ENCODE results near the gene PAK2. TPM values are rescaled to one million over a fixed set of nuclear protein-coding genes. Genes with fewer than 3 reads are reported as not detected.

The PAK2 gene
- total RNA-seq, 1 experiment from 2014 or later: 50.7 TPM

DNA sequence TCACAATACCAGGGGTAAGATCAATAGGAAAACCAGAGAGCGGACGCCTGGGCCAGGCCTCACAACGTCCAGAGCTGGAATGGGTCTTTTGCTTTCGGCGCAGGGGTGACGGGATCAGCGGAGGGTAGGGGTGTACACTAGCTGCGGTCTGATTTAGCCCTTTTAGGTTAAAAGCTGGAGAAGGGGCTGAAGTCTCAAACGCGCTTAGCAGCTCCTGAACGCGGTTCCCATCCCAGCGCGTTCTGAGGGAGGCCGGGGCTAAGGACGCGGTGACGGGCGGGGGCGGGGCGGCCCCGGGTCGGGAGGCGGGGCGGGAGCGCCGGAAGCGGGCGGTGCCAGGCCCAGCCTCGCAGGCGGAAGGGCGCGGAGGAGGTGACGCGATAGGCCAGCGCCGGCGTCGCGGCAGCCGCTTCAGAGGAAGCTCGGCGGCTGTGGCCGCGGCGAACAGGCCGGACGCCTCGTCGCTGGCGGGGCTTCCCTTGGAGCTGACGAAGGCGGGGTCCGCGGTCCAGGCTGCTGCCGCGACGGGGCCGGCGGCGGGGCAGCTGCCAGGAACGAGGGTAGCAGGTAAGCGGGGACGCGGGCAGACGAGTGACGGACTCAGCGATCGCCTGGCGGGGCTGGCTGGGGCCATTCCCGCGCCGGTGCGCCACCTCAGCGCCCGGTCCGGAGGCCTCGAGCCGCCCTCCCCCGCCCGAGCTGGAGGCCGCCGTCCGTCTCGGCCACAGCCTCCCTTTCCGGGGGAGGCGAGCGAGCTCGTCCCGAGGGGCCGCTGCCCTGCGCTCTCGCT, 128.0 kb downstream of the PAK2 start, which contains the start of gene SENP5 (continued):
- TF ChIP-seq, protein P1, sequence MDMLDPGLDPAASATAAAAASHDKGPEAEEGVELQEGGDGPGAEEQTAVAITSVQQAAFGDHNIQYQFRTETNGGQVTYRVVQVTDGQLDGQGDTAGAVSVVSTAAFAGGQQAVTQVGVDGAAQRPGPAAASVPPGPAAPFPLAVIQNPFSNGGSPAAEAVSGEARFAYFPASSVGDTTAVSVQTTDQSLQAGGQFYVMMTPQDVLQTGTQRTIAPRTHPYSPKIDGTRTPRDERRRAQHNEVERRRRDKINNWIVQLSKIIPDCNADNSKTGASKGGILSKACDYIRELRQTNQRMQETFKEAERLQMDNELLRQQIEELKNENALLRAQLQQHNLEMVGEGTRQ (CRISPR knock-in tag; IDR thresholded peaks at IDR 0.05): no peak
- TF ChIP-seq ZNF416 (CRISPR knock-in tag; IDR thresholded peaks at IDR 0.05): 0 out of 2 replicates have a peak, but pooled peaks have one; percentile 37
- TF ChIP-seq, protein P2, sequence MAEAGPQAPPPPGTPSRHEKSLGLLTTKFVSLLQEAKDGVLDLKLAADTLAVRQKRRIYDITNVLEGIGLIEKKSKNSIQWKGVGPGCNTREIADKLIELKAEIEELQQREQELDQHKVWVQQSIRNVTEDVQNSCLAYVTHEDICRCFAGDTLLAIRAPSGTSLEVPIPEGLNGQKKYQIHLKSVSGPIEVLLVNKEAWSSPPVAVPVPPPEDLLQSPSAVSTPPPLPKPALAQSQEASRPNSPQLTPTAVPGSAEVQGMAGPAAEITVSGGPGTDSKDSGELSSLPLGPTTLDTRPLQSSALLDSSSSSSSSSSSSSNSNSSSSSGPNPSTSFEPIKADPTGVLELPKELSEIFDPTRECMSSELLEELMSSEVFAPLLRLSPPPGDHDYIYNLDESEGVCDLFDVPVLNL (CRISPR knock-in tag; IDR thresholded peaks at IDR 0.05; ENCODE audit: borderline replicate concordance, low read depth): peak; percentile 67; the same call in 1 of the 2 replicates

DNA sequence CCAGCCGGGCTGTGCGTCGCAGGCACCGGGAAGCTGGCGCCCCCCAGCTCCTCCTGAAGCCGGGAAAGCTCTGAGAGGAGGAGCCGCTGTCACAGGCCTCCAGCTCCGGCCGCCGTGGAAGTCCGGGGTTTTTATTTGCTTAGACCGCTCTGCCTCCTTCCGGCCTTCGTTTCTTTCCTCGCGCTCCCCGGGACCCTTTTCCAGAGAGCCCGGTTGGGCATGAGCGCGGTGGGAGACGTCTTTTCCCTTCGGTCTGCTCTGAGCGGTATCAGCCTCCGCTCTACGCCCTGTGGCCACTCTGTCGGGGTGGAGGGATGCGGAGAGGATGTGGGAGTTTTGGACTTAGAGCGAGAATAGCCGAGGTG, 128.6 kb downstream of the PAK2 start:
- Mint-ChIP-seq H3K27me3 (ENCODE audit: low read depth) (no peaks in the 10 kb centered on the region), H3K27ac (peak overlapping the region; percentile 97), H3K36me3 (0 out of 2 replicates have a peak, but pooled peaks cover 8% of the 10 kb centered on the region), H3K4me3 (peak overlapping the region; percentile 97), H3K9me3 (peaks cover 6% of the 10 kb centered on the region), H3K4me1 (peaks cover 11% of the 10 kb centered on the region; the same call in 1 of the 2 replicates)
- ATAC-seq (peak; percentile 21), DNase-seq (ENCODE audit: low spot score) (peak; percentile 28)
- TF ChIP-seq NFE2L1 (CRISPR knock-in tag; IDR thresholded peaks at IDR 0.05) (no peak), NFATC4 (CRISPR knock-in tag; IDR thresholded peaks at IDR 0.05) (no peak), ZNF416 (CRISPR knock-in tag; IDR thresholded peaks at IDR 0.05) (no peak), CREM (CRISPR knock-in tag; IDR thresholded peaks at IDR 0.05) (no peak), NFYB (CRISPR knock-in tag; conservative IDR thresholded peaks at IDR 0.05; ENCODE audit: low read depth) (no peak), TP53 (CRISPR knock-in tag; IDR thresholded peaks at IDR 0.05) (no peak), IRF2 (CRISPR knock-in tag; IDR thresholded peaks at IDR 0.05; ENCODE audit: borderline replicate concordance, low read depth) (no peak), ZNF423 (CRISPR knock-in tag; IDR thresholded peaks at IDR 0.05) (no peak), FOXP1 (CRISPR knock-in tag; IDR thresholded peaks at IDR 0.05; ENCODE audit: borderline replicate concordance) (0 out of 2 replicates have a peak, but pooled peaks have one; percentile 44)
- TF ChIP-seq, protein P3, sequence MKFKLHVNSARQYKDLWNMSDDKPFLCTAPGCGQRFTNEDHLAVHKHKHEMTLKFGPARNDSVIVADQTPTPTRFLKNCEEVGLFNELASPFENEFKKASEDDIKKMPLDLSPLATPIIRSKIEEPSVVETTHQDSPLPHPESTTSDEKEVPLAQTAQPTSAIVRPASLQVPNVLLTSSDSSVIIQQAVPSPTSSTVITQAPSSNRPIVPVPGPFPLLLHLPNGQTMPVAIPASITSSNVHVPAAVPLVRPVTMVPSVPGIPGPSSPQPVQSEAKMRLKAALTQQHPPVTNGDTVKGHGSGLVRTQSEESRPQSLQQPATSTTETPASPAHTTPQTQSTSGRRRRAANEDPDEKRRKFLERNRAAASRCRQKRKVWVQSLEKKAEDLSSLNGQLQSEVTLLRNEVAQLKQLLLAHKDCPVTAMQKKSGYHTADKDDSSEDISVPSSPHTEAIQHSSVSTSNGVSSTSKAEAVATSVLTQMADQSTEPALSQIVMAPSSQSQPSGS (CRISPR knock-in tag; IDR thresholded peaks at IDR 0.05; ENCODE audit: borderline replicate concordance, low read depth): no peak
- TF ChIP-seq, protein P4, sequence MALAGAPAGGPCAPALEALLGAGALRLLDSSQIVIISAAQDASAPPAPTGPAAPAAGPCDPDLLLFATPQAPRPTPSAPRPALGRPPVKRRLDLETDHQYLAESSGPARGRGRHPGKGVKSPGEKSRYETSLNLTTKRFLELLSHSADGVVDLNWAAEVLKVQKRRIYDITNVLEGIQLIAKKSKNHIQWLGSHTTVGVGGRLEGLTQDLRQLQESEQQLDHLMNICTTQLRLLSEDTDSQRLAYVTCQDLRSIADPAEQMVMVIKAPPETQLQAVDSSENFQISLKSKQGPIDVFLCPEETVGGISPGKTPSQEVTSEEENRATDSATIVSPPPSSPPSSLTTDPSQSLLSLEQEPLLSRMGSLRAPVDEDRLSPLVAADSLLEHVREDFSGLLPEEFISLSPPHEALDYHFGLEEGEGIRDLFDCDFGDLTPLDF (CRISPR knock-in tag; IDR thresholded peaks at IDR 0.05): no peak
- TF ChIP-seq, protein P5, sequence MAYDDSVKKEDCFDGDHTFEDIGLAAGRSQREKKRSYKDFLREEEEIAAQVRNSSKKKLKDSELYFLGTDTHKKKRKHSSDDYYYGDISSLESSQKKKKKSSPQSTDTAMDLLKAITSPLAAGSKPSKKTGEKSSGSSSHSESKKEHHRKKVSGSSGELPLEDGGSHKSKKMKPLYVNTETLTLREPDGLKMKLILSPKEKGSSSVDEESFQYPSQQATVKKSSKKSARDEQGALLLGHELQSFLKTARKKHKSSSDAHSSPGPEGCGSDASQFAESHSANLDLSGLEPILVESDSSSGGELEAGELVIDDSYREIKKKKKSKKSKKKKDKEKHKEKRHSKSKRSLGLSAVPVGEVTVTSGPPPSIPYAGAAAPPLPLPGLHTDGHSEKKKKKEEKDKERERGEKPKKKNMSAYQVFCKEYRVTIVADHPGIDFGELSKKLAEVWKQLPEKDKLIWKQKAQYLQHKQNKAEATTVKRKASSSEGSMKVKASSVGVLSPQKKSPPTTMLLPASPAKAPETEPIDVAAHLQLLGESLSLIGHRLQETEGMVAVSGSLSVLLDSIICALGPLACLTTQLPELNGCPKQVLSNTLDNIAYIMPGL (CRISPR knock-in tag; IDR thresholded peaks at IDR 0.05): peak; percentile 20; the same call in 1 of the 2 replicates
- TF ChIP-seq, protein P6, sequence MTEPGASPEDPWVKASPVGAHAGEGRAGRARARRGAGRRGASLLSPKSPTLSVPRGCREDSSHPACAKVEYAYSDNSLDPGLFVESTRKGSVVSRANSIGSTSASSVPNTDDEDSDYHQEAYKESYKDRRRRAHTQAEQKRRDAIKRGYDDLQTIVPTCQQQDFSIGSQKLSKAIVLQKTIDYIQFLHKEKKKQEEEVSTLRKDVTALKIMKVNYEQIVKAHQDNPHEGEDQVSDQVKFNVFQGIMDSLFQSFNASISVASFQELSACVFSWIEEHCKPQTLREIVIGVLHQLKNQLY (CRISPR knock-in tag; IDR thresholded peaks at IDR 0.05): 0 out of 2 replicates have a peak, but pooled peaks have one; percentile 21
- TF ChIP-seq, protein P7, sequence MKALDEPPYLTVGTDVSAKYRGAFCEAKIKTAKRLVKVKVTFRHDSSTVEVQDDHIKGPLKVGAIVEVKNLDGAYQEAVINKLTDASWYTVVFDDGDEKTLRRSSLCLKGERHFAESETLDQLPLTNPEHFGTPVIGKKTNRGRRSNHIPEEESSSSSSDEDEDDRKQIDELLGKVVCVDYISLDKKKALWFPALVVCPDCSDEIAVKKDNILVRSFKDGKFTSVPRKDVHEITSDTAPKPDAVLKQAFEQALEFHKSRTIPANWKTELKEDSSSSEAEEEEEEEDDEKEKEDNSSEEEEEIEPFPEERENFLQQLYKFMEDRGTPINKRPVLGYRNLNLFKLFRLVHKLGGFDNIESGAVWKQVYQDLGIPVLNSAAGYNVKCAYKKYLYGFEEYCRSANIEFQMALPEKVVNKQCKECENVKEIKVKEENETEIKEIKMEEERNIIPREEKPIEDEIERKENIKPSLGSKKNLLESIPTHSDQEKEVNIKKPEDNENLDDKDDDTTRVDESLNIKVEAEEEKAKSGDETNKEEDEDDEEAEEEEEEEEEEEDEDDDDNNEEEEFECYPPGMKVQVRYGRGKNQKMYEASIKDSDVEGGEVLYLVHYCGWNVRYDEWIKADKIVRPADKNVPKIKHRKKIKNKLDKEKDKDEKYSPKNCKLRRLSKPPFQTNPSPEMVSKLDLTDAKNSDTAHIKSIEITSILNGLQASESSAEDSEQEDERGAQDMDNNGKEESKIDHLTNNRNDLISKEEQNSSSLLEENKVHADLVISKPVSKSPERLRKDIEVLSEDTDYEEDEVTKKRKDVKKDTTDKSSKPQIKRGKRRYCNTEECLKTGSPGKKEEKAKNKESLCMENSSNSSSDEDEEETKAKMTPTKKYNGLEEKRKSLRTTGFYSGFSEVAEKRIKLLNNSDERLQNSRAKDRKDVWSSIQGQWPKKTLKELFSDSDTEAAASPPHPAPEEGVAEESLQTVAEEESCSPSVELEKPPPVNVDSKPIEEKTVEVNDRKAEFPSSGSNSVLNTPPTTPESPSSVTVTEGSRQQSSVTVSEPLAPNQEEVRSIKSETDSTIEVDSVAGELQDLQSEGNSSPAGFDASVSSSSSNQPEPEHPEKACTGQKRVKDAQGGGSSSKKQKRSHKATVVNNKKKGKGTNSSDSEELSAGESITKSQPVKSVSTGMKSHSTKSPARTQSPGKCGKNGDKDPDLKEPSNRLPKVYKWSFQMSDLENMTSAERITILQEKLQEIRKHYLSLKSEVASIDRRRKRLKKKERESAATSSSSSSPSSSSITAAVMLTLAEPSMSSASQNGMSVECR (CRISPR knock-in tag; IDR thresholded peaks at IDR 0.05; ENCODE audit: borderline replicate concordance): no peak
- ChIA-PET CTCF (interaction anchor here (0.6 to 2.4 kb wide), 10 partner anchors 31 to 339 kb away, joined by 3 to 15 read pairs (median 4); partner anchors contain the start of genes FBXO45, NCBP2, PAK2 and WDR53), POLR2A (interaction anchor here (0.6 to 1.9 kb wide), 7 partner anchors 8 to 300 kb away, joined by 3 to 16 read pairs (median 5); partner anchors contain the start of genes CEP19, FBXO45, NCBP2 and PAK2)

Measured in WTC11 (cell line).